ENCODE results near the gene INTS6.

INTS6 gene

DNA sequence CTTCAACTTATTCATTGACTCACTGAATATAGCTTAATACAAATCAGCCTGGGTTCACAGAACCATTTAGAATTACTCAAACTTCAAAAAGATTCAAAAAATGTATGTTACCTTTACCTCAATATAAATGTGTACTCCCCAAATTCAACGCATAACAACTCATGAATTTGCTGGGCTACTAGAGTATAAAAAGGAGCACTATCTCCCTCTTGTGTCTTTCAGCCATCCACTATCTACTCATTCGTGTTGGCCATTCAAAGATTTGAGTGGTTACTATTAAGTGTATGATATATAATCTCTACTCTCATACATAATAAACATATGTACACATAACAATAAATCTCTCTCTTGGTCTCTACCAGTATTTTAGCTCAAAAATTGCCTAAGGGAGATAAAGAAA lies 20.3 kb downstream of the INTS6 start:
- Histone ChIP-seq H3K27ac (replicated peaks) (no peak overlapping the region), H3K27me3 (ENCODE audit: insufficient read depth, poor library complexity, severe bottlenecking) (no peaks in the 10 kb centered on the region), H3K4me3 (replicated peaks; ENCODE audit: insufficient read depth, low read length) (no peak overlapping the region)
- TF ChIP-seq, protein P1, sequence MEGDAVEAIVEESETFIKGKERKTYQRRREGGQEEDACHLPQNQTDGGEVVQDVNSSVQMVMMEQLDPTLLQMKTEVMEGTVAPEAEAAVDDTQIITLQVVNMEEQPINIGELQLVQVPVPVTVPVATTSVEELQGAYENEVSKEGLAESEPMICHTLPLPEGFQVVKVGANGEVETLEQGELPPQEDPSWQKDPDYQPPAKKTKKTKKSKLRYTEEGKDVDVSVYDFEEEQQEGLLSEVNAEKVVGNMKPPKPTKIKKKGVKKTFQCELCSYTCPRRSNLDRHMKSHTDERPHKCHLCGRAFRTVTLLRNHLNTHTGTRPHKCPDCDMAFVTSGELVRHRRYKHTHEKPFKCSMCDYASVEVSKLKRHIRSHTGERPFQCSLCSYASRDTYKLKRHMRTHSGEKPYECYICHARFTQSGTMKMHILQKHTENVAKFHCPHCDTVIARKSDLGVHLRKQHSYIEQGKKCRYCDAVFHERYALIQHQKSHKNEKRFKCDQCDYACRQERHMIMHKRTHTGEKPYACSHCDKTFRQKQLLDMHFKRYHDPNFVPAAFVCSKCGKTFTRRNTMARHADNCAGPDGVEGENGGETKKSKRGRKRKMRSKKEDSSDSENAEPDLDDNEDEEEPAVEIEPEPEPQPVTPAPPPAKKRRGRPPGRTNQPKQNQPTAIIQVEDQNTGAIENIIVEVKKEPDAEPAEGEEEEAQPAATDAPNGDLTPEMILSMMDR (IDR thresholded peaks at IDR 0.05; ENCODE audit: insufficient read depth, low read length) = no peak
- TF ChIP-seq SPI1 (IDR thresholded peaks at IDR 0.05; ENCODE audit: borderline replicate concordance, low read depth) (no peak), GABPA (IDR thresholded peaks at IDR 0.05; ENCODE audit: low read depth) (no peak), POLR2AphosphoS5 (IDR thresholded peaks at IDR 0.05; ENCODE audit: low read depth) (no peak)
- TF ChIP-seq, protein P2, sequence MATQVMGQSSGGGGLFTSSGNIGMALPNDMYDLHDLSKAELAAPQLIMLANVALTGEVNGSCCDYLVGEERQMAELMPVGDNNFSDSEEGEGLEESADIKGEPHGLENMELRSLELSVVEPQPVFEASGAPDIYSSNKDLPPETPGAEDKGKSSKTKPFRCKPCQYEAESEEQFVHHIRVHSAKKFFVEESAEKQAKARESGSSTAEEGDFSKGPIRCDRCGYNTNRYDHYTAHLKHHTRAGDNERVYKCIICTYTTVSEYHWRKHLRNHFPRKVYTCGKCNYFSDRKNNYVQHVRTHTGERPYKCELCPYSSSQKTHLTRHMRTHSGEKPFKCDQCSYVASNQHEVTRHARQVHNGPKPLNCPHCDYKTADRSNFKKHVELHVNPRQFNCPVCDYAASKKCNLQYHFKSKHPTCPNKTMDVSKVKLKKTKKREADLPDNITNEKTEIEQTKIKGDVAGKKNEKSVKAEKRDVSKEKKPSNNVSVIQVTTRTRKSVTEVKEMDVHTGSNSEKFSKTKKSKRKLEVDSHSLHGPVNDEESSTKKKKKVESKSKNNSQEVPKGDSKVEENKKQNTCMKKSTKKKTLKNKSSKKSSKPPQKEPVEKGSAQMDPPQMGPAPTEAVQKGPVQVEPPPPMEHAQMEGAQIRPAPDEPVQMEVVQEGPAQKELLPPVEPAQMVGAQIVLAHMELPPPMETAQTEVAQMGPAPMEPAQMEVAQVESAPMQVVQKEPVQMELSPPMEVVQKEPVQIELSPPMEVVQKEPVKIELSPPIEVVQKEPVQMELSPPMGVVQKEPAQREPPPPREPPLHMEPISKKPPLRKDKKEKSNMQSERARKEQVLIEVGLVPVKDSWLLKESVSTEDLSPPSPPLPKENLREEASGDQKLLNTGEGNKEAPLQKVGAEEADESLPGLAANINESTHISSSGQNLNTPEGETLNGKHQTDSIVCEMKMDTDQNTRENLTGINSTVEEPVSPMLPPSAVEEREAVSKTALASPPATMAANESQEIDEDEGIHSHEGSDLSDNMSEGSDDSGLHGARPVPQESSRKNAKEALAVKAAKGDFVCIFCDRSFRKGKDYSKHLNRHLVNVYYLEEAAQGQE (IDR thresholded peaks at IDR 0.05; ENCODE audit: insufficient replicate concordance, low read depth) = no peak
- no peak for DNase-seq (ENCODE audit: low read depth in 1 of 2, low spot score in 1 of 2)

DNA sequence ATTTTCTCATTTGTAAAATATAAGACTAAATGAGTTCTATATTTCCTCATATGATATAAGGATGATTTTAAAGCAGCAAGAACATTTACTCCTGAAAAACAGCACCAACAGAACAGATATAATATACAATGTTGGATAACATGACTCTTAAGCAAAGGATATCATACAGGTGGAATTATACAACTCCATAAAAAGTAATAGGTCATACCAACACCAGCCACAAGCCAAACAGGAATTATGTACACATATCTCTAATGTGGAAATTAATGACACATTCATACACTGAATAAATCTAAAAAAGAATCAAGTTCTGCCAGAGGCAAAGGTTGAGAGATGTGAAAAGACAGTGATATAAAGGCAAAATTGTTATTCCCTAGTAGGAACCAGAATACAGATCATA lies 25.9 kb downstream of the INTS6 start:
- Histone ChIP-seq H3K27me3 (ENCODE audit: insufficient read depth, poor library complexity, severe bottlenecking) (no peaks in the 10 kb centered on the region), H3K4me3 (replicated peaks; ENCODE audit: insufficient read depth, low read length) (no peak overlapping the region), H3K27ac (replicated peaks) (no peak overlapping the region)
- DNase-seq (ENCODE audit: low read depth in 1 of 2, low spot score in 1 of 2) = no peak
- no peak for TF ChIP-seq SPI1 (IDR thresholded peaks at IDR 0.05; ENCODE audit: borderline replicate concordance, low read depth)
- TF ChIP-seq POLR2AphosphoS5 (IDR thresholded peaks at IDR 0.05; ENCODE audit: low read depth) = no peak
- TF ChIP-seq, protein P2 (IDR thresholded peaks at IDR 0.05; ENCODE audit: insufficient replicate concordance, low read depth) = no peak
- no peak for TF ChIP-seq GABPA (IDR thresholded peaks at IDR 0.05; ENCODE audit: low read depth)

DNA sequence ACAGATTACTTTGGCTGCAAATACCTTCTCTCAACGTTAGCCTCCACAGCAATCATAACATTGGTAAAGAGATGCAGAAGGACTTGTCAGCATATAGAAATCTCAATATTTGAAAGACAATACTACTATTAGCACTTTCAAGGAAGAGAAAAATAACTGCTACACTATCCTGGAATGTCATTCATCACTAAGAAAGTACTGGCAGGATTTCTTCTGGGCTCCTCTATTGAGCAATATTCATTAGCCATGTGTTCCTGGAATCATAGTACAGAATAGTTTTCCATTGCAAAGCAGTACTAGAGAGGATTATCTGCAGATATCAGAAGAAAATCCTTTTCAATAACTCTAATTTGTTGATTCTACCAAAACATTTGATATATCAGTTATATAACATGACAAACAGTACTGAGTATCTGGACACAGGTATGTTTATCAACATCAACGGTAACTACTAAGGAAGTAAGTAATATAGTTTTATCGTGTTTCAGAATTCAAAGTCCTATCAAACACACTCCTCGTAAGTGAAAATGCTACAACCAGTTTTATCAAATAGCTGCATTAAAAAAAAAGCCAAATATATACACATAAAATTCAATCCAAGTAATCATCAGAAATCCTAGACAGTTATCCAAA lies 27.3 kb downstream of the INTS6 start:
- DNase-seq (ENCODE audit: low read depth in 1 of 2, low spot score in 1 of 2) = no peak
- Histone ChIP-seq H3K27me3 (ENCODE audit: insufficient read depth, poor library complexity, severe bottlenecking) (no peaks in the 10 kb centered on the region), H3K27ac (replicated peaks) (no peak overlapping the region), H3K4me3 (replicated peaks; ENCODE audit: insufficient read depth, low read length) (no peak overlapping the region)
- TF ChIP-seq, protein P1 (IDR thresholded peaks at IDR 0.05; ENCODE audit: insufficient read depth, low read length) = no peak
- TF ChIP-seq, protein P2 (IDR thresholded peaks at IDR 0.05; ENCODE audit: insufficient replicate concordance, low read depth) = no peak
- TF ChIP-seq GABPA (IDR thresholded peaks at IDR 0.05; ENCODE audit: low read depth) (no peak), POLR2AphosphoS5 (IDR thresholded peaks at IDR 0.05; ENCODE audit: low read depth) (no peak), SPI1 (IDR thresholded peaks at IDR 0.05; ENCODE audit: borderline replicate concordance, low read depth) (no peak)
